Amygdala (tissue), 56 donors: Measurements from ENCODE around the gene MORC1.
"Not testable (repeated sequence)": the region's sequence is repeated elsewhere in the genome, so short reads cannot be mapped to it uniquely, and the experiment has no call there.

ENCODE experiments used
- DNase-seq, 56 donors: peaks; one replicate each; lab custom pipeline; 2025; lab: John Stamatoyannopoulos, UW

MORC1 gene, protein sequence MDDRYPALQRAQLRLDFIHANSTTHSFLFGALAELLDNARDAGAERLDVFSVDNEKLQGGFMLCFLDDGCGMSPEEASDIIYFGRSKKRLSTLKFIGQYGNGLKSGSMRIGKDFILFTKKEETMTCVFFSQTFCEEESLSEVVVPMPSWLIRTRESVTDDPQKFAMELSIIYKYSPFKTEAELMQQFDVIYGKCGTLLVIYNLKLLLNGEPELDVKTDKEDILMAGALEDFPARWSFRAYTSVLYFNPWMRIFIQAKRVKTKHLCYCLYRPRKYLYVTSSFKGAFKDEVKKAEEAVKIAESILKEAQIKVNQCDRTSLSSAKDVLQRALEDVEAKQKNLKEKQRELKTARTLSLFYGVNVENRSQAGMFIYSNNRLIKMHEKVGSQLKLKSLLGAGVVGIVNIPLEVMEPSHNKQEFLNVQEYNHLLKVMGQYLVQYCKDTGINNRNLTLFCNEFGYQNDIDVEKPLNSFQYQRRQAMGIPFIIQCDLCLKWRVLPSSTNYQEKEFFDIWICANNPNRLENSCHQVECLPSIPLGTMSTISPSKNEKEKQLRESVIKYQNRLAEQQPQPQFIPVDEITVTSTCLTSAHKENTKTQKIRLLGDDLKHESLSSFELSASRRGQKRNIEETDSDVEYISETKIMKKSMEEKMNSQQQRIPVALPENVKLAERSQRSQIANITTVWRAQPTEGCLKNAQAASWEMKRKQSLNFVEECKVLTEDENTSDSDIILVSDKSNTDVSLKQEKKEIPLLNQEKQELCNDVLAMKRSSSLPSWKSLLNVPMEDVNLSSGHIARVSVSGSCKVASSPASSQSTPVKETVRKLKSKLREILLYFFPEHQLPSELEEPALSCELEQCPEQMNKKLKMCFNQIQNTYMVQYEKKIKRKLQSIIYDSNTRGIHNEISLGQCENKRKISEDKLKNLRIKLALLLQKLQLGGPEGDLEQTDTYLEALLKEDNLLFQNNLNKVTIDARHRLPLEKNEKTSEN

DNA sequence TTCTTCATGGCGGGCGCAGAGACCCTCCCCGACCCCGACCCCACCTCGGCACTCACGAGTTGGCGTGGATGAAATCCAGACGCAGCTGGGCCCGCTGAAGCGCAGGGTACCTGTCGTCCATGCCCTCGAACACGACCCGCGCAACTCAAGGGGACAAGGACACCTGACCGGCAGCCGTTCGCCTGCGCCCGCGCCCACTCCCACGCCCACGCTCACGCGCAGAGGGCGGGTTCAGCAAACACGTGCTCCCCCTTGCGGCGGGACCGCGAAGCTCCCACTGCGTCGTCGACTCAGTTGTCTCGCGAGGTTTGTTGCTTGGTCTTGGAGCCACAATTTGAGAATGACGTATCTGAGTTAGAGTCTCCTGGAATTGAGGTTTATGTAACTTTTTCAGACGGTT, at the start of gene MORC1:
Gene MORC1, minus strand, starts transcription at position 196 of the 400 bp plus-strand sequence. Its CDS starts 75 bp downstream, at position 121.
- no peak for DNase-seq

DNA sequence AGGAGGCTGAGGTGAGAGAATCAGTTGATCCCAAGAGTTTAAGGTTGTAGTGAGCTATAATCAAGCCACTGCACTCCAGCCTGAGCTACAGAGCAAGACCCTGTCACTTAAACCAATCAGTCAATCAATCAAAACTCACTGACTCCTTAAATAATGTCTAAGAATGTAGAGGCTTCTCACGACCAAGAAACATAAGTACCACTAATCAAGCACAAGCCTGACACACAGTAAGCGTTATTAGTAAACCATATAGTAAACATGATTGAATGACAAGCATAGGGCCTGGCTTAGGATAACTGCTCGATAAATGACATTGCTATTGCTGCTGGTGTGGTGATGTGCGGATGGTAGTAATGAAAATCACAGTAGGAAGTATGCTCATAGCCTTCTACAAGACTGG, 48.0 kb upstream of the MORC1 start:
- no peak for DNase-seq

DNA sequence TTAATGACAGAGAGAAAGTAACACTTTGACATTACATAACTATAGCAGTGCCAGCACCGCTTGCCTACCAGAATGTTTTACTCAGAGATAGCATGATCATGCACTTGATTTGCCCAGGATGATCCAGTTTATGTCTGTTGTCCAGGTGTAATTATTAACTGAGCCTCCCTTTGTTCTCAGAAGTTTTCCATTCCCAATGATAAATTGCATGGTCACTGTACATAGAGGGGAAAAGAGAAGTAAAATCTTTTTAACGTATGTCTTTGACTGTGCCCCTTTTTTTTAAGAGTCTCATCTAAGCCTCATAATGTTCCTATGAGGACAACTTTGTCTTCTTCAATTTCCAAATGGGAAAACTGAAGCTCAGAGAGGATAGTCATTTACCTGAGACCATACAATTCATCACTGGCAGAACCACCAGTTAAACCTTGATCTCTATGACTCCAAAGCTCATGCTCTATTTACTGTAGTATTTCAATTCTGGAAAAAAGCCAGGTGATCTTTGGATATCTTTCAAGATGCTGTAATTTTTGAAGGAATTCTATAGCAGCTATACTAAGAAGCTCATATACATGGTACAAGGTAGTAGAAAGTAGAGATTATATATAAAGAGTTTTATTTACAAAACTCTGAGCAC, 43.7 kb upstream of the MORC1 start:
- DNase-seq = no peak

DNA sequence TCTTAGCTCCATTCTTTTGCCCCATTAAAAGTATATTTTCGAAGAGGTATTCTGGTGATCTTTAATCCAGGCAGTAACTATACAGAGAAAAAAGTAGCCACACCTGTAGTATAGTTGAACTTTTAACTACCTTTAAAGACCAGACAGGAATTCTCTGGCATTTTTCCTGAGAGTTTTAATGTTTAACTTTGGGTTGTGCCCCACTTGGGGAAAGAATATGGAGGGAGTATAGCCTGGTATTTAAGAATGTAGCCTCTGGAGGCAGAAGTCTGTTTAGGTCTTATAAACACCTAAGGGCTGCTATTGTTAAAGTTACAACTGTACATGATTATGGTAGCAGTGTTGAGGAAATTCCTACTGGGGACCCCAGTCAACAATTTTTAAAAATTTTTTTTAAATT, 37.9 kb upstream of the MORC1 start:
- no peak for DNase-seq

DNA sequence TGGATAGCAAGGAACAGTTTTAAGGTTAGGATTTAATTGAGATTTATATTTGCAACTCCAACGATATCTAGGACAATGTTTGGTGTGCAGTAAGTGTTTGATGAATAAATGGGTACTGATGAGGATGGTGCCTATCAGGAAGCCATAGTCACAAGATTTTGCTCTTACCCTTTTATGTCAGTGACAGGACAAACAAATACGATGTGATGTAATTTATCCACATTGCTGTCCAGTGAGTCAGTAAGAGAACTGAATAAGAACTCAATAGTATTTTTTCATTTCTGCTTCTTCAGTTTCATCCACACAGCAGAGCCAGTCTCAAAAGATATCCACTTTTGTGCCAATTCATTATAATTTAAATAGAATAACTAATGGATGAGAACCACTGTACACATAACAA, 37.0 kb upstream of the MORC1 start:
- DNase-seq = no peak

DNA sequence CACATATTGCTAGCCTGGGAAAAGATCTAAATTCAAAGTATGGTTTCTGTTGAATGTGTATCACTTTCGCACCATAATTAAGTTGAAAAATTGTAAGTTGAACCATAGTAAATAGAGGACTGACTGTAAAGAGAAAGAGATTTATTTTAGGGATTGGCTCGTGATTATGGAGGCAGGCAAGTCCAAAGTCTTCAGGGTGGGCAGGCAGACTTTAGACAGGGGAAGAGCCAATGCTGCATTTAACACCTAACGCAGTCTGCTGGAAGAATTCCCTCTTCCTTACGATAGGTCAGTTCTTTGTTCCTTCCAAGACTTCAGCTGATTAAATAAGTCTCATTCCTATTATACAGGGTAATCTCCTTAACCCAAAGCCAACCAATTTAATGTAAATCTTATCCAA, 34.4 kb upstream of the MORC1 start:
- DNase-seq = no peak

DNA sequence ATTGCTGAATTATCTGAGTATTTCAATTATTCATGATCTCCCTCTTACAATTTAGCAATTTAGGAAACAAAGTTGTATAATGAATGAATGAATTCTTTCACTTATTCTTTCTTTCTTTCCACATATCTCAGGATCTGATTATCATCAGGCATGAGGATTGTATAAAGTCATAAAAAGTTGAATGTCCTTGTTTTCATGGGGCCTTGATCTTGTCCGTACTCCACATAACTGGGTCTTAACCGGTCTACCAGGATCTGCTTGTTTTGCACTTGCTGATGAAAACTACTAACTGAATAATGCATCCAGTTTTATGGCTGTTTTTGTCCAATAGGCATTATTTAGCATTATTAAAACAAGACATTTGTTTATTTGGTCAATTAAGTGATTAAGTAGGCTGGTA, 31.1 kb upstream of the MORC1 start:
- no peak for DNase-seq

DNA sequence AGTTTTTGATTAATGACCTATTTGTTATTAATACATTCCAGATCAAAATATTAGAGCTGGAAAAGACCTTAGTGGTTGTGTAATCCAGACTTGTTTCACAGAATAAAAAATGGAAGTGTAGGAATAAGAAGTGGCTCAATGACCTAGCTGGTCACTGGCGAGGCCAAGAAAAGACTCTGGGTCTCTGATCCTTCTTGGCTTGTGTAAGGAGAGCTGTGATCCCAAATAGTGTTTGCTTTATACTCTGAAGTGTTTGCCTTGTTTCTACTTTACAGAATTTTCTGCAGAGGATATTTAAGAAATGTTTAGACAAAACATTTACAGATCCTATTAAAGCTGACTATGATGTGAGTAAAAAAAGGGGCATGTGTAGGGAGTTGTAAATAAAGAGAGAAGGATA, 25.7 kb upstream of the MORC1 start:
- DNase-seq = no peak

DNA sequence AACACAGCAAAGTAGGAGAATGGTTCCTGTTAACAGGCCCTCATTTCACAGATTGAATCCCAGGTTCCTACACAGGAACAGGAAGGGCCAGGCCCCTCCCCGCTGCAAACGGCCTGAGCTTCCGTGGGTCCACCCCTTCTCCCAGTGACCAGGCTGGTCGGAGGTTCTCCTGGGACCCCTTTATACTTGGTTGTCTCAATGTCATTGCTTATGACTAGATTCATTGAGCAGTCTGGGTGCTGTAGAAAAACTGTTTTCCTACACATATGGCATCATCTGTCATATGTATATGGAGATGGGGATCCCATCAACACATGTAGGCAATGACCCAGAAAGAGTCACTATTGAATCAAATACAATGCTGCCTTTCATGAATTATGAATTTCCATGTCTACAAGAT, 22.4 kb upstream of the MORC1 start:
- DNase-seq = no peak

DNA sequence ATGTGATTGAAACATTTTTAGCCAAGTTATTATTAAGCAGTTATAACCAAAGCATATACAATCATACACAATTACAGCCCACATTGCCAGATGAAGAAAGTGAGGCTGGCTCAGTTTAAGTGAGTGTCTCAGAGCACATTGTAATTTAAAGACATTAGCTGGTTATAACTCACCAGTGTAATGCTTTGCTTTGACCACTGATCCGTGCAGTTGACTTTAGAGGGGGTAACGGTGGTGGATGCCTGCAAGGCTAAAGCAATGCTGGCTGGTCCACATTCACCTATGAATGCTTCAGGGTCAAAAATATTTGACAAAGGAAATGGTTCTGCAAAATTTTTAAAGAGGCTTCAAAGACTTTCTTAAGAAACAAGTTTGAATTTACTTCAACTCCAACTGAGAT, 19.8 kb upstream of the MORC1 start:
- DNase-seq = no peak

DNA sequence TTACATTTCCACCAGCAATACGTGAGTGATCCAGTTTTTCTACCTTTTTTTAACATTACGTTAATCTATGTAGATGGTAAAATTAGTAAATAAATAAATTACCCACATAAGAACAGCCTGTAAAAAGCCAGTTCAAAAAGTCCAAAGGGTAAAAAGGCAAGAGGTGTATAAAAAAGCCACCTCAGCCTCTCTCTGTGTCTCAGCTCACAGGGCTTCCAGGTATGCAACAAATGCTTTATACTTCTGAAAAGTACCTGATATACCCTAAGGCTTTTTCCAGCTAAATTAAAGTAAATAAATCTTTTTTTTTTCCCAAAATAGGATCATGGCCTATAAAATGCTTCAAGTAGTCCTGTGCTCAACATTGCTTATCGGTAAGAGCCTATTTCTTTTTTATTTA, 18.6 kb upstream of the MORC1 start, which contains the start of gene C3orf85:
Gene C3orf85, plus strand, starts transcription at position 197 of the 400 bp plus-strand sequence. Its CDS starts 129 bp downstream, at position 326.
- DNase-seq = no peak

DNA sequence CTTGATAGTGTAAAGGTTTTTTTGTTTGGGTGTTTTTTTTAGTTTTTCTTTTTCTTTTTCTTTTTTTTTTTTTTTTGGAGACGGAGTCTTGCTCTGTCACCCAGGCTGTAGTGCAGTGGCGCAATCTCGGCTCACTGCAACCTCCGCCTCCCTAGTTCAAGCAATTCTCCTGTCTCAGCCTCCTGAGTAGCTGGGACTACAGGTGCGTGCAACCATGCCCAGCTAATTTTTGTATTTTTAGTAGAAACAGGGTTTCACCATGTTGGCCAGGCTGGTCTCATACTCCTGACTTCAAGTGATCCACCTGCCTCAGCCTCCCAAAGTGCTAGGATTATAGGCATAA, 15.5 kb upstream of the MORC1 start:
- not testable (repeated sequence) for DNase-seq

DNA sequence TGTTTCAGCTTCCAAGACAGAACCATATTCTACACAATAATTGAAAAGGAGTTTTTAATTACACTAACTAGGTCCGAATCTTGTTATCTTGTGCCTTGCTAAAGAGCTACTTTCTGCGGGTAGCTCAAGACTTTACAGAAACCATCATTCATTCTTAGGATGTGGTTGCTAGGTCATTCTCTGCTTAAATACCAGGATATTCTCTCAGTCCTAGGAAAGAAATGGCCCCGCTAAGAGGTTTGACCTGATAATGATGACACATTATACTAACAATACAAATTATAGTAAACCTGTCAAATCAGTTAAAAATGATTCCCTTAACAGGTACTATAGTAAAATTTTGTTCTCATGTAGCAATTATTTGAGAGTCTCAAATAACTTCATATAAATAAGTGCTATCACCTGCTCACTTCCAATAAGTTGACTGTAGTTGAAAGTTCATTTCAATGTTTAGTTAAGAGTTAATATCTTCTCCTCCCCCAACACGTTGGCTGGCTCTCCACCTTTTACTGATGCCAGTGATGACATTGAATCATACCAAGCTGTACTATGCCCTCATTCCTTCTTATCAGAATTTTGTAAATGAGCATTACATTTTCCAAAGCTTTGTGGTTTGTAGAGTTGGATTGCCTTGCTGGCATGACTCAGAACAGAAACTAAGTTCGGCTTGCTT, 15.0 kb upstream of the MORC1 start:
- no peak for DNase-seq

DNA sequence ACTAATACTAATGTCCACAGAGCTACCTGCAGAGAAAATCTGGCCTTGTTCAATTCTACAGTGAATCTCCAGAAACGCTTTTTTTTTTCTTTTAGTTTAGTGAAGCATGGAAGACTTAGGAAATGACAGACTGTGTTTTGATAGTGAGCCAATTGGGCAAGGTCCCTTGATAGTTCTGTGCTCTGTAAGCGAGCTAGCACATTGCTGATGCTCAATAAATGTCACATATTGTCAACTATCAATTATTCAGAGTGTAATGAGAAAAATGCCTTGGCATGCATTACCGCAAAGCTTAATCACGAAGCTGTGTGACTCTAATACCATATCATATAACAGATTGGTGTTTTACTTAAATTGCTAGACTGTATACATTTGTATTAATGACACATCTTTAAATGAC, 13.3 kb upstream of the MORC1 start:
- no peak for DNase-seq

DNA sequence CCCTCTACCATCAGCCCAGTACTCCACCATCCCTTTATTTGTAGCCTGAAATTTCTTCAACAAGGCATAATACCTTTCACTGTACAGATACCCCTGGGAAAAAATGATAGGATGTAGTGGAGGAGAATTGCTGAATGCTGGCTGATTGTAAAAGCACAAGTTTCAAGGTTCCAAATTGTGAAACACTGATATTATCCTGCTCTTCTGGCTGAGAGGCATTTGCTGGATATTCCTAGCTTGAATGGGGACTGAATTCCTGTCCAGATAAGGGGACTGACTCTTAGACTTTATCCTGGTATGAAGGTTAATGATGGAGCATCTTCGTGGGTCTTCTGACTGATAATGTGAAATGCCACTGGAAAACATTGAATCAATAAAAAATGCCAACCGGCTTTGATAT, 9.6 kb upstream of the MORC1 start:
- no peak for DNase-seq

DNA sequence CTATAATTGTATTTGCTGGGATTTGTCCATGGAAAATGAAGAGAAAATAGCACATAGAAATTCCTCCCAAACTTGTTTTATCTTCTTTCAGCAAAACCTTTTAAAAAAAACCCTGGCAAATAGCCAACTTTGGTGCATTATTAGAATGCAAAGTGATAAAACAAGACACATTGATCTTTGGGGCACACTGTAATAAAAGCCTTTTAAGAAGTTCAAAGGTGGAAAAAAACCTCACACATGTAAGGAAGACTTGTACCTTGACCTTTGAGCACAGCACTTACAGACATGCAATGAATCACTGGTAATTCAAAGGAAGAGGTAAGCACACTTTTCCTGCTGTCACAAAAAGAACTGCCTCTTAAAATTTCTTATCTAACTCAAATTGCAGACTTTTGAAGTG, 8.0 kb upstream of the MORC1 start:
- no peak for DNase-seq

DNA sequence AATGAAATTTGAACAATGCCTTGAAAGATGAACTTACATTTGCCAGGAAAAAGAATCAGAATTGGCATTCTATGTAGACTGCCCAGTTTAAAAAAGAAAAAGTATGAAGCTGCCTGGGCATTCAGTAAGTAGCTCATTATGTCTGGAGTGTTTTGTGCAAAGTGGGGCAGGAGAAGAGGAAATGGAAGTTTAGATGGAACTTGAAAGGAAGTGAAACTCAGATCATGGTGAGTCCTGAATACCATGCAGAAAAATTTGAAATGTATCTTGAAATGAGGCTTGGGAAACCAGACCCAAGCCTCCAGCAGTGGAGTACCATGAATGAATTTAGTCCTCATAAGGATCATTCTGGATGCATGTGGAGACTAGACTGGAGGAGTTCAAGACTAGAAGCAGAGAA, 4.8 kb upstream of the MORC1 start:
- no peak for DNase-seq

DNA sequence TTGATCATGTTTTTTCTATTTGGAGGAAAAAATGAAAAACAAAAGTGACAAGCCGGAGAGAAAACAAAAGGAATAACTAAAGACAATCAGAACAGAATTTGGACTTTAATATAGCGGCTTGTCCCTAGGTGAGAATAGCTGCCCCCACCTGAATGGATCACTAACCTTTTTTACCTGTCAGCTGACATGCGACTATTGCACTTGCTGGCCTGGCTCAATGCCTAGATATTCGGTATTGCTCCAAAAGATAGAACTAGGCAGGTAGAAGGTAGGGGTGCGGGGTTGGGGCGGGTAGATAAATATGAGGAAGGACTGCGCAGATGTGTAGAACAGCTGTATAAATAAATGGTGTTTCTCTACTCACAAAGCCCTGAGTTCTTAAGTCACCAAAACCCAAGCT, 650 bp upstream of the MORC1 start:
- DNase-seq = no peak

DNA sequence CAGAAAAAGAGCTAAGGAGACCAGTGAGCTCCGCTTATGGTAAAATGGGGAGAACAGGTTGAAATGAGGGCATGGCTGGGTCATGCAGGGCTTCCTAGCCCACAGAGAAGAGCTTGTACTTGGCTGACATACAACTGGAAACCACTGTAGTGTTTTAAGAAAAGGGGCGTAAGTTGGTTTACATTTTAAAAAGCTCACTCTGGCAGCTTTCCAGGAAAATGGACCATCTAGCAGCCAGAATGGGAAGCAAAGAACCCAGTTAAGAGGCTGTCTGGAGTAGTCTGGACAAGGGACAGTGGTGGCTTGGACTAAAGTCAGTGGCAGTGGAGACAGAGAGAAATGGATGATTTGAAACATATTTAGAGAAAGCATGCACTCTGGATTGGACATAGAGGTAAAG, 1.9 kb downstream of the MORC1 start:
- DNase-seq = no peak

DNA sequence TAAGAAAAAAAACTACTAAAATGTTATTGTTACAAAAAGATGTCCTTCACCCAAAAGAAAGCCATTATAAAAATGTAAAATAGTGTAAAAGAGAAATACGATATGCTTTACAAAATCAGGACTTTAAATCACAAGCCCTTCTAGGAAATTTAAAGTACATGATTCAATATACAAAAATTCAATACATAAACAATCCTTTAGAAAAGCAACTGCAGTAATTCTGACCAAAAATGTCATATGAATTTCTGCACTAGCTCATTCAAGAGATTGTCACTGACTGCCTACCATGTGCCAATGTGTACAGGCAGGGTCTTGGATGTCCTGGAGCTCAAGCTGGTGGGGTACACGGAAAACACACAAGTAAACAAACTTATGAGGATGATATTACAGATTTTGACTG, 2.5 kb downstream of the MORC1 start:
- DNase-seq = no peak

DNA sequence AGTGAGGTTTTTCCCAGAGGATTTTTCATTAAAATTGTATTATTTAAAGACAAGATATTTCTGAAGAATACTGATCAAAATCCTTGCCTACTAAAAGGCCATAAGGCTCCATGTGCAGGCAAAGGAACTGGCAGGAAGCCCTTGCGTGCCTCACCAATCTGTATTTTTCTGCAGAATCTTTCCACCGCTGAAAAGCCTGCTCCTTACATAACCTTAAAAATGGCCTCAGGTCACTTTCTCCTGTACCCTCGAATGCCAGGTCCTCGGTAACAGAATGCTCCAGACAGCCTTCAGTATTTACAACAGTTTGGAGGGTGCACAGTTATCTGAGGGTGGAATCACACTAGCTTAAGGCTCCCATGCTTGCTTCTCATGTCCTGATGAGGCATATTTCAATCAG, 3.2 kb downstream of the MORC1 start:
- DNase-seq = no peak
